Hematopoietic multipotent progenitor cell treated with erythropoietin and hydrocortisone succinate and interleukin-3 and kit ligand, for 17 days (in vitro differentiated cells): ENCODE data around the gene C9orf57.
"Not testable (repeated sequence)": the region's sequence is repeated elsewhere in the genome, so short reads cannot be mapped to it uniquely, and the experiment has no call there.

ENCODE experiments used
- DNase-seq: peaks from one replicate; pipeline ENCODE4 v3.0.0-alpha.2; 2015; ENCODE audit warnings: low spot score

C9orf57 gene

DNA sequence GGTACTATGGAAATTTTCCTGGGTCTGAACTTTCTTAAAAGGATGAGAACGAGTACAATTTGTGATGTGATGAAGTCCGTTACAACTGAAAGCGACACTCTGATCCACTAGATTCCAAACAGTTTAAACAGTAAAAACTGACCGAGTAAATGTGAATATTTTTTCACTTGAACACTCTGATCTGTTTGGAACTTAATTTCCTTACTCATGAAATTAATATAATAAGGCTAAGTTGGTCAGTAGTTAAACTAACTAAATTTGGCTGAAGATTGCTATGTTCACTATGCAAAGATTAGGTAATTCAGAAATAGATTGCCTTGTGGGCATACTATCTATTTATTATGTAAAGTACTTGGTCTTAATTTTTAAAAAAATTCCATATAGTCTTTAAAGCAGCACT lies at the start of gene C9orf57:
Gene C9orf57, minus strand, starts transcription at position 101 of the 400 bp plus-strand sequence. CDS start 1,282 bp downstream, outside the sequence.
- no peak for DNase-seq

DNA sequence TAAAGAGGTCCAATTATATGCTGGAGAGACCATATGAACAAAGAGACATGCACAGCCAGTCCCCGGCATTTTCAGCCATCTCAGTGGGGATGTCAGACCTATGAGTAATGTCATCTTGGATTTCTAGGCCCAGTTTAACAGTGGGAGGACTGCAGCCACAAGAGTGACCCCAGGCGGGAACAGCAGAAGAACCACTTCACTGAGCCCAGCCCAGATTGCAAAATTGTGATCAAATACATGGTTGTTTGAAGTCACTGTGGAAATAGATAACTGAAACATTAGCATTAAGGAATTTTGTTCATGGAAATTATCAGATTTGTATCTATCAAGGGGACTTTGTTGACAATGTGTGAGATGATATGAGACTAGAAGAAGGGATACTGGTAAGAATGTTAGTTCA lies 42.1 kb upstream of the C9orf57 start:
- no peak for DNase-seq

DNA sequence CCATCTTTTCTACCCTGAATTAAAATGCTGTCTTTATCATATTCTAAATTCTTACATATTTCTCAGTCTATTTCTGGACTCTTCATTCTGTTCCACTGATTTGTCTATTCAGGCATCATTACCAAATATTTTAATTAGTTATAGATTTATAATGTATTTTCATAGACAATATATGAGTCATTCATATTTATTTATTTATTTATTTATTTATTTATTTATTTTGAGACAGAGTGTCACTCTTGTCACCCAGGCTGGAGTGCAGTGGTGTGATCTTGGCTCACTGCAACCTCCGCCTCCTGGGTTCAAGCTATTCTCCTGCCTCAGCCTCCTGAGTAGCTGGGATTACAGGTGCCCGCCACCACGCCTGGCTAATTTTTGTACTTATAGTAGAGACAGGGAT lies 35.1 kb upstream of the C9orf57 start:
- not testable (repeated sequence) for DNase-seq

DNA sequence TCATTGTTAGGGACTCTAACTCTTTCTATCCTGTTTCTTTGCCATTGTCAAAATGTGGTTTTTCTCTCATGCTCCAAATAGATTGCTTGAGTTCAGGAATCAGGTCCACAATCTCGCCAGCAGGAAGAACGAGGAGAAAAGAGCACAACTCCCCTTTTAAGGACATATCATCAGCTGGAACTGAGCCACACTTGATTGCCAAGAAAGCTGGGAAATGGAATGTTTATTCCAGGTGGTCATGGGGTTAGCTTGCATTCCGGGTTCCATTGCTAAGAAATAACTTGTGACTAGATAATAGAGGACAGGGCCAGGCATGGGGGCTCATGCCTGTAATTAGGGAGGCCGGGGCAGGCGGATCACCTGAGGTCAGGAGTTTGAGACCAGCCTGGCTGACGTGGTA lies 32.4 kb upstream of the C9orf57 start:
- no peak for DNase-seq

DNA sequence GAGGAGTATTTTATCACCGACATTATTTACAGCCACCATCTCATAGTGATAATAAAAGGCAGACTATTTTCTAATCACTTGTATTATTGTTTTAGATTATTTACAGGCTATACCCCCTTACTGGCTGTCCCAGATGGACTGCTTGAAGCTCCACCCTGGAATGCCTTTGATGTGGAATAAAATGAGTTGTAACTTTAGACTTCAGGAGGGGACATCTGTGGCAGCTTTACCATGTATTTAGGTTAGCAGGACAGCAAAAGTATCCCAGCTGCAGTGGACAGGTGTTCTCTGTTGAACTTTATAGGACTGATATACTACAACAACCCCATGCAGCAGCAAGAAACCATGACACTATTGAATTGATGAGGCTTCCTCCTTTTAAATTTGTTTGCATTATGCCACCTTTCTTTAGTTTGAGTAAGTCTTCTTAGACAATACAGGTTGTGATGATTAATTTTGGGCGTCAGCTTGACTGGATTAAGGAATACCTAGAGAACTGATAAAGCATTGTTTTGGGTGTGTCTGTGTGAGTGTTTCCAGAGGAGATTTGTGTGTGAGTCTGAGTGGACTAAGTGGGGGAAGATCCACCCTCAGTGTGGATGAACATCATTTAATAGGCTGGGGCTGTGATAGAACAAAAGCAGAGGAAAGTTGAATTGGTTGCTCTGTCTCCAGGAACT lies 29.2 kb upstream of the C9orf57 start:
- DNase-seq = no peak

DNA sequence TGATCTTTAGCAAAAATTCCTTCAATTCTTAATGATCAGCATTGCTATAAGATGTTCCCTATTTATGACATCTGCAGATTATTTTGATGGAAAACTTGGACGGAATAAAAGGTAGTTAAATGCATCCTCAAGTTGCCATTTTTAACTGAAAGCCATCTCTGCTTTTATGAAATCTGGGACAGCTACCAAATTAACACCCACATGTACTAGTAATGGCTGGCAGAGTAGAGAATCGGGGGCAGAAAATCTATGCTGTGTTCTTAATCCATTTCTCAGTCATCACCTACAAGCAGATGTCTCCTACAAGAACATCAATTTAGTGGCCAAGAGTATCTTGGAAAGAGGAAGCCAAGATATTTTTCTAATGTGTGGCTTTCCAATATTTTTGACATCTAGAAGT lies 22.1 kb upstream of the C9orf57 start:
- DNase-seq = no peak

DNA sequence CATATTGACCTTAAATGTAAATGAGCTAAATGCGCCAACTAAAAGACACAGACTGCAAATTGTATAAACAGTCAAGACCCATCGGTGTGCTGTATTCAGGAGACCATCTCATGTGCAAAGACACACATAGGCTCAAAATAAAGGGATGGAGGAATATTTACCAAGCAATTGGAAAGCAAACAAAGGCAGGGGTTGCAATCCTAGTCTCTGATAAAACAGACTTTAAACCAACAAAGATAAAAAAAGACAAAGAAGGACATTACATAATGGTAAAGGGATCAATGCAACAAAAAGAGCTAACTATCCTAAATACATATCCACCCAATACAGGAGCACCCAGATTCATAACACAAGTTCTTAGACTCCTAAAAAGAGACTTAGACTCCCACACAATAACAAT lies 14.3 kb upstream of the C9orf57 start:
- not testable (repeated sequence) for DNase-seq

- DNase-seq = no peak
Measured at GRCh38 chr9:72065076-72065475, 4.7 kb upstream of the C9orf57 start.

DNA sequence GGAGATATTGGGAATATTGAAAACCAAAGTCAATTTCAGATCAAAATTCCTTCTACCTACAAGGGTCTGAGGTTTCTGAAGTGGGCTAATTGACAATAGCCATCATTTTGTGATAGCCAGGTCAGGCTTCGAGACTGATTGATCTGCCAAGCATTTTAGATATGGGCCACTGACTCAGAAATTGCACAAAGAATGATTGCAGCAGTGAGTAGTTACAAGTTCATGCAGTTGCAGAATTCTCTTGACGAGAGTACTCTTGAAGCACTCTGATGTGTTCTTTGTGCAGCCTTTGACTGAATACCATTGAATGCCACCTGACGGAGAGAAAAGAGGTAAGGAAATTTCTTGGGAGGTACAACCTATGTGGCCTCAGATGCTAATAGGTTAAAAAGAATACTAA lies 8.3 kb downstream of the C9orf57 start:
- no peak for DNase-seq

- DNase-seq = no peak
Measured at GRCh38 chr9:72048850-72049249, 11.6 kb downstream of the C9orf57 start.

GRCh38 chr9:72046630-72047456 lies 13.6 kb downstream of the C9orf57 start:
- DNase-seq = no peak

GRCh38 chr9:72044095-72044494 lies 16.3 kb downstream of the C9orf57 start:
- no peak for DNase-seq

DNA sequence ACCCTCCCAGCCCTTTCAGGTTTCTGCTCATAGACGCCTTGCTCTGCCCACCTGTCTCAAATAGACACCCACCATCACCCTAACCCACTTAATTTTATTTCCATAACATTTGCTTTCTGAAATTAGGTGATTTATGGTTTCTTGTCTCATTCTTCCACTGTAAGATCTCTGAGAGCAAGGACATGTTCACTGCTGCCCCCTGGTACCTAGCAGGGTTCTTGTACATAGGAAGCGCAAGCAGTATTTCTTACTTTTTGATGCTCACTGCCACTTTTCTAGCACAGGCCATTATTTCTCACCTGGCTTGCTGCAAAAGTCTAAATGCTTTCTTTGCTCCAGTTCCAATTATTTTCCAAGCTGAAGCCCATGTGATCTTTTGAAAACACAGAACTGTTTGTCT lies 16.8 kb downstream of the C9orf57 start:
- no peak for DNase-seq

- DNase-seq = no peak
Measured at GRCh38 chr9:72042928-72043327, 17.5 kb downstream of the C9orf57 start.

- no peak for DNase-seq
Measured at GRCh38 chr9:72041775-72042194, 18.6 kb downstream of the C9orf57 start.

GRCh38 chr9:72041369-72041768 lies 19.0 kb downstream of the C9orf57 start:
- DNase-seq = no peak

DNA sequence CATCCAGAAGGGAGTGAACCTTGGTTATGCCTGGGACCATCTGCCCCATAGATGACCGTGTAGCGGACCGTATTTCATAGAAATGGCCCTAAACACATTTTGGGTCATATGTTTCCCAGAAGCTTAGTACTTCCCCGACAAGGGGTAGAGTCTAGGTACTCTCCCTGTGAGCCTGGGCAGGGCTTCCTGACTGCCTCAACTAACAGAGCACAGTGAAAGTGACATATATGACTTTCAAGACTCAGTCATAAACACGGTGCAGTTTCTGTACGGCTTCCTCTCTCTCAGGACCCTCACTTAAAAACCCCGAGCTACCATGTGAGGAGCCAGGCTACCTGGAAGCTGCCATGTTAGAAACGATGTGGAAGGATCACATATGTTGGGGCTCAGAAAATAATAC lies 20.9 kb downstream of the C9orf57 start:
- no peak for DNase-seq

DNA sequence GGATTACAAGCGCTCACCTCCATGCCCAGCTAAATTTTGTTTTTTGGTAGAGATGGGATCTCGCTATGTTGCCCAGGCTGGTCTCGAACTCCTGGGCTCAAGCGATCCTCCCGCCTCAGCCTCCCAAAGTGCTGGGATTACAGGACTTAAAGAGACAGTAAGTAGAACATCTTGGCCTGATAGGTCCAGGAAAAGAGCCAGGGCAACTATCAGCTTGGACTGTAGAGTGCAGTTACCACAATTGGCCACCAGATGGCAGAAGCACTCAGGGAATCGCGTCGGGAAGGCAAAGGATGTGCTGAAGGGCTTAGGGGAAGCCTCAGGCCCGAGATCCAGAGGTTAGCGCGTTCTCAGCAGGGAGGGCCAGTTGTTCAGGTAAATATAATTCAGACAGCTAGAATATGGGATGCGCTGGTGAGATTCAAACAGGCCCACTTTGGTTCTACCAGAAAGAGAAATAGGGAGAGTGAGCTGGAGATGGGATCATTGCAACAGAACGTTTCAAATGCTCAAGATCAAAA lies 21.5 kb downstream of the C9orf57 start:
- peak; percentile 69 for DNase-seq

GRCh38 chr9:72038408-72038807 lies 22.0 kb downstream of the C9orf57 start:
- DNase-seq = no peak

DNA sequence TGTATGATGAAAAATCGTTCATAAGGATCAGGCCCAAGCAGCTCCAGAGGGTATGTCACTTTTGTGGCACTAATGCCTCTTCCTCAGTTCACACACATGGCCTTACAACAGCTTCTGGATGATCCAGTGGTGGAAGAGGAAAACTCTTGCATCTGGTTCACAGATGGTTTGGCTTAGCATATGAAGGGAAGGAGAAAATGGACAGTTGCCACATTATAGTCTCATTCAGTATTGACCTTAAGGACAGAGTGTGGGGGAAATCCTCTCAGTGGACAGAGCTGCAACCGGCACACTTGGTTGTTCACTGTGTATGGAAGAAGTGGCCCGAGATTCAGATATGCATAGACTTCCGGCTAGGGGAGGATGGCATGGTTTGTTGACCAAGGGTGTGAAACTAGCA lies 22.8 kb downstream of the C9orf57 start:
- DNase-seq = no peak

DNA sequence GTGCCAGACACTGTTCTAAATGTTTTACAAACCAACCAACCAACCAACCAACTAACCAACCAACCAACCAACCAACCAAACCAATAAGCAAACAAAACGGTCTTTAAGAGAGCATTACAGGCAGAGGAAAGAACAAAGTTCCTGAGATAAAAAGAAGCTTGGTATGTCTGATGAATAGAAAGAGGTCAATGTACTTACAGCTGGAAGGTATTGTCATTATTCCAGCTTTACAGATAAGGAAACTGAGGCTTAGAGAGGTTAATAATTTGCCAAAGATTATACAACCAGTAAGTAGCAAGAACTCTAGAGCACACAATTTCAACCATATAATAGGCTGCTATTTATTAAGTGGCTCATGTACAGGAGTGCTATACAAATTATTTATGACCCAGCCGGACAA lies 29.6 kb downstream of the C9orf57 start:
- no peak for DNase-seq

DNA sequence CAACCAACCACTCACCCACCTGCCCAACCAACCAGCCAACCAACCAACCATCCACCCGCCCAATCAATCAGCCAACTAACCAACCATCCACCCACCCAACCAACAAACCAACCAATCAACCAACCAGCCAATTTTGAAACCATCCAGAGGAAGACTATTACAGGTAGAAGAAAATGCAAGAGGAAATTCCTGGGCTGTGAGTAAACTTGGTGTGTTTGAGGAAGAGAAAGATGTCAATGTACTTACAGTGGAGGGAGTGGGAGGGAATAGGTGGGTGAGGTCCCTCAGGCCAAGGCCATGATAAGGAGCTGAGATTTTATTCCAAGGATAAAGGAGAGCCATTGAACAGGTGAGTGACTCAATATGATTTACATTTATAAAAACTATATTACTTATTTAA lies 30.4 kb downstream of the C9orf57 start:
- DNase-seq = no peak

GRCh38 chr9:72025906-72026305 lies 34.5 kb downstream of the C9orf57 start:
- DNase-seq = no peak
